GM12878 (cell line): ENCODE results near the gene ZNF267. TPM values are rescaled to one million over a fixed set of nuclear protein-coding genes. Genes with fewer than 3 reads are reported as not detected.
A peak's percentile ranks its signal among the peaks of the same experiment; 100 is the strongest.

Experiments
- BHLHE40 ChIP-seq, 2 experiments: fragments of 450-650 bp in 1 of 2; IDR thresholded peaks; 2 replicates each; pipeline ENCODE4 v1.6.1; 2011 to 2017; ENCODE audit warnings: low read depth in 2 of 2, borderline replicate concordance in 1 of 2, improper control_type of control experiment in 1 of 2, low read length in 1 of 2, mild to moderate bottlenecking in 1 of 2
- DPF2 ChIP-seq: fragments of 450-650 bp; IDR thresholded peaks from 2 replicates; pipeline ENCODE4 v1.6.1; 2017; ENCODE audit warnings: mild to moderate bottlenecking
- FOS ChIP-seq: IDR thresholded peaks from 3 replicates; pipeline ENCODE4 v1.6.1; 2011; ENCODE audit warnings: borderline replicate concordance; ENCODE audit not compliant: insufficient read length; ENCODE audit errors: extremely low read depth
- HDGF ChIP-seq: fragments of 450-650 bp; IDR thresholded peaks from 2 replicates; pipeline ENCODE4 v1.6.1; 2016; ENCODE audit warnings: antibody characterized with exemption
- MXI1 ChIP-seq: fragments of 150-350 bp; IDR thresholded peaks from 2 replicates; pipeline ENCODE4 v1.6.1; 2011; ENCODE audit warnings: low read depth, mild to moderate bottlenecking, inconsistent platforms, low read length, improper control_type of control experiment
- NBN ChIP-seq: fragments of 450-650 bp; IDR thresholded peaks from 2 replicates; pipeline ENCODE4 v1.6.1; 2016
- POLR2A ChIP-seq: IDR thresholded peaks from 2 replicates; pipeline ENCODE4 v1.6.1; 2011; ENCODE audit warnings: low read depth, mild to moderate bottlenecking, low read length
- POLR2AphosphoS5 ChIP-seq: IDR thresholded peaks from 2 replicates; pipeline ENCODE4 v1.6.1; 2011; ENCODE audit warnings: mild to moderate bottlenecking, low read length, inconsistent platforms
- SUPT20H ChIP-seq: IDR thresholded peaks from 2 replicates; pipeline ENCODE4 v1.6.1; 2011; ENCODE audit warnings: low read depth, mild to moderate bottlenecking, low read length, moderate library complexity, borderline replicate concordance; ENCODE audit not compliant: control insufficient read depth
- ZZZ3 ChIP-seq: IDR thresholded peaks from 2 replicates; pipeline ENCODE4 v1.6.1; 2011; ENCODE audit warnings: low read depth; ENCODE audit not compliant: control insufficient read depth, insufficient read length
- polyA plus RNA-seq, 11 experiments: library from polyadenylated mRNA; depleted of rRNA in 4 of 11; unstranded in 6 of 11; stranded (reverse) in 5 of 11; fragments of >200 nt; fragmentation: Nextera tagmentation in 4 of 11; fragmentation: Illumina TruSeq in 1 of 11; extraction: Ambion mirVana in 4 of 11; extraction: Trizol in 1 of 11; gene quantifications; 1 replicate in 1 of 11; 2 replicates in 10 of 11; pipeline versions ENCODE4 v1.2.1 to v1.2.3, GENCODE V29; 2011 to 2016; ENCODE audit warnings: inconsistent platforms in 2 of 11, missing spikeins in 2 of 11, low read depth in 1 of 11
- total RNA-seq, 4 experiments: library from RNA; depleted of rRNA in 3 of 4; stranded (reverse); fragments of >200 nt in 3 of 4; fragmentation: Illumina TruSeq in 1 of 4; extraction: Trizol in 1 of 4; gene quantifications; 2 replicates each; pipeline versions ENCODE4 v1.2.1 to v1.2.3, GENCODE V29; 2013 to 2021
- TF ChIP-seq, protein P1 (sequence below): fragments of 450-650 bp; formaldehyde crosslinking; IDR thresholded peaks from 2 replicates; pipeline ENCODE4 v1.4.0; 2022; ENCODE audit warnings: mild to moderate bottlenecking, moderate library complexity

Gene ZNF267
- total and polyA plus RNA-seq, 10 of the 15 experiments (the other 5 are each of a cell fraction or from before 2014, with no cell fraction given): 16.3 to 54.6 (median 29.6) TPM

DNA sequence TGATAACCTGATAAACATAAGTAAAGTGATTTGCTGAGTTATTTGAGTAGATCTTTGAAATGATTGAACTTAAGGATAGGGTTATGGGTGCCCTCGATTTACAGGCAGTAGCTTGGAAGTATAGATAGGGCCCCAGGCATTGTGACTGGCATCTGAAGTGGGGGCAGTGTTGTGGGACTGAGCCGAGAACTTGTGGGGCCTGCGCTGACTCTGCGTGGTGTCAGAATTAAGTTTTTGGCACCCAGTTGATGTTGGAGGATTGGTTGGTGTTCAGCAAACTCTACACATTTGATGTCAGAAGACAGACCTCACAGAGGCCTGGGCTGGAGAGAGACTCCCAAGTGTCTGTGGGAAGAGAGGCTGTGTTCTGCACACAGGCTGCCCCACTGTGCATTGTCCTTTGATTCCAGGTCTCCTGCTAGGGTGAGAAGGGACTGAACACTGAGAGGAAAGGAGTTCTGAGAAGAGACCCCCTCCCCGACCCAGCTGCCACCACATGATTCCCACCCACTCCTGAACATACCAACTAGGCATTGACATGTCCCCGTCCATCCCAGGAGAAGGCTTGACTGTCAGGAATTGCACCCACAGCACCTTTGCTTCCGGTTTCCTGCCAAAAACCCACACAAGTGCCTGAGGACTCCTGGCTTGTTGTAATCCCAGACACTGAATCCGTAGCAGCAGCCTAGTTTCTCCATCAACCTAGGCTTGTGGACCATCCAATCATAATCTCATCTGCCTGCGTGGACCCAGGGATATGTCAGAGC is 4.5 kb downstream of the ZNF267 start (continued):
- TF ChIP-seq BHLHE40 (IDR thresholded peaks at IDR 0.05; ENCODE audit: borderline replicate concordance in 1 of 2, low read depth in 2 of 2, low read length in 1 of 2) (no peak), NBN (no peak; the same call in 1 of the 2 replicates), POLR2AphosphoS5 (peak; percentile 71; the same call in 1 of the 2 replicates), ZZZ3 (no peak), FOS (no peak), HDGF (no peak), DPF2 (no peak), SUPT20H (no peak), MXI1 (0 out of 2 replicates have a peak, but pooled peaks have one; percentile 10), POLR2A (peak; percentile 20; the same call in 1 of the 2 replicates)
- TF ChIP-seq, protein P1, sequence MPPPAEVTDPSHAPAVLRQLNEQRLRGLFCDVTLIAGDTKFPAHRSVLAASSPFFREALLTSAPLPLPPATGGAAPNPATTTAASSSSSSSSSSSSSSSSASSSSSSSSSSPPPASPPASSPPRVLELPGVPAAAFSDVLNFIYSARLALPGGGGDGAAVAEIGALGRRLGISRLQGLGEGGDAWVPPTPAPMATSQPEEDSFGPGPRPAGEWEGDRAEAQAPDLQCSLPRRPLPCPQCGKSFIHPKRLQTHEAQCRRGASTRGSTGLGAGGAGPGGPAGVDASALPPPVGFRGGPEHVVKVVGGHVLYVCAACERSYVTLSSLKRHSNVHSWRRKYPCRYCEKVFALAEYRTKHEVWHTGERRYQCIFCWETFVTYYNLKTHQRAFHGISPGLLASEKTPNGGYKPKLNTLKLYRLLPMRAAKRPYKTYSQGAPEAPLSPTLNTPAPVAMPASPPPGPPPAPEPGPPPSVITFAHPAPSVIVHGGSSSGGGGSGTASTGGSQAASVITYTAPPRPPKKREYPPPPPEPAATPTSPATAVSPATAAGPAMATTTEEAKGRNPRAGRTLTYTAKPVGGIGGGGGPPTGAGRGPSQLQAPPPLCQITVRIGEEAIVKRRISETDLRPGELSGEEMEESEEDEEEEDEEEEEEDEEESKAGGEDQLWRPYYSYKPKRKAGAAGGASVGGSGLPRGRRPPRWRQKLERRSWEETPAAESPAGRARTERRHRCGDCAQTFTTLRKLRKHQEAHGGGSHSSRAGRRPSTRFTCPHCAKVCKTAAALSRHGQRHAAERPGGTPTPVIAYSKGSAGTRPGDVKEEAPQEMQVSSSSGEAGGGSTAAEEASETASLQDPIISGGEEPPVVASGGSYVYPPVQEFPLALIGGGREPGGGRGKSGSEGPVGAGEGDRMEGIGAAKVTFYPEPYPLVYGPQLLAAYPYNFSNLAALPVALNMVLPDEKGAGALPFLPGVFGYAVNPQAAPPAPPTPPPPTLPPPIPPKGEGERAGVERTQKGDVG (CRISPR knock-in tag): no peak
- TF ChIP-seq, all 136 proteins: peak for 5
